K562 (cell line): Measurements from ENCODE around the gene TBCC. TPM values are rescaled to one million over a fixed set of nuclear protein-coding genes. Genes with fewer than 3 reads are reported as not detected.

ENCODE experiments used
- ATAC-seq: fragments of 200-7000 bp; cut with Tn5 transposase; 3 replicates; pipeline ENCODE4 v1.9.1; 2020; ENCODE audit warnings: moderate library complexity
- BruUV-seq: library from RNA; stranded (reverse); fragments of 400-500 nt; replicated peaks from 2 replicates; lab custom pipeline; 2021; lab: Mats Ljungman, UMichigan
- CTCF ChIA-PET: fragments of 300-600 bp; formaldehyde crosslinking; extraction: SDS; loops from one replicate; lab custom pipeline; 2021; ENCODE audit warnings: low intra/inter-chr PET ratio; lab: Yijun Ruan, JAX
- POLR2A ChIA-PET: fragments of 300-600, 350-650 bp; sonication (Branson Sonifier 250); formaldehyde crosslinking; extraction: SDS; loops from one replicate; lab custom pipeline; 2021; ENCODE audit warnings: antibody characterized with exemption, inconsistent platforms; lab: Yijun Ruan, JAX
- DNase-seq, 4 experiments: peaks; one replicate each; pipeline versions ENCODE4 v3.0.0 to v3.0.0-alpha.2; 2011 to 2018; ENCODE audit warnings: low spot score in 3 of 4, mixed read lengths in 3 of 4; ENCODE audit errors: extremely low read depth in 1 of 4
- FAIRE-seq: peaks from 2 replicates; lab custom pipeline; 2011; peaks lifted over from hg19 to GRCh38; lab: Jason Lieb, UNC
- H2AFZ ChIP-seq: 2 replicates; pipeline ENCODE4 v1.6.0; 2011; ENCODE audit warnings: low read depth, low read length, control low read depth, inconsistent platforms
- H3K27ac ChIP-seq: fragments of 200-600 bp; 3 replicates; pipeline ENCODE4 v1.8.0; 2011; ENCODE audit warnings: low read depth, mild to moderate bottlenecking, control low read depth, inconsistent platforms, low read length, moderate library complexity, mixed read lengths; ENCODE audit errors: extremely low read depth
- H3K27me3 ChIP-seq, 2 experiments: fragments of 300-600 bp in 1 of 2; 2 replicates in 1 of 2; 3 replicates in 1 of 2; pipeline versions ENCODE4 v1.6.0 to v1.8.0; 2011; ENCODE audit warnings: inconsistent platforms in 2 of 2, low read length in 2 of 2, mild to moderate bottlenecking in 1 of 2, mixed read lengths in 1 of 2, moderate library complexity in 1 of 2; ENCODE audit not compliant: control insufficient read depth in 2 of 2, insufficient read depth in 2 of 2
- H3K36me3 ChIP-seq: fragments of 300-600 bp; 3 replicates; pipeline ENCODE4 v1.8.0; 2011; ENCODE audit warnings: mild to moderate bottlenecking, low read length, inconsistent platforms; ENCODE audit not compliant: control insufficient read depth, insufficient read depth
- H3K4me1 ChIP-seq, 2 experiments: fragments of 200-600 bp in 1 of 2; replicated peaks in 1 of 2; 2 replicates in 1 of 2; 3 replicates in 1 of 2; pipeline versions ENCODE4 v1.5.1 to v1.8.0; 2011; ENCODE audit warnings: inconsistent platforms in 2 of 2, low read length in 2 of 2, mild to moderate bottlenecking in 1 of 2, mixed read lengths in 1 of 2, moderate library complexity in 1 of 2; ENCODE audit not compliant: control insufficient read depth in 2 of 2, insufficient read depth in 2 of 2
- H3K4me2 ChIP-seq: 2 replicates; pipeline ENCODE4 v1.6.1; 2011; ENCODE audit warnings: low read length, control low read depth, inconsistent platforms, mixed read lengths; ENCODE audit not compliant: insufficient read depth
- H3K4me3 ChIP-seq: fragments of 200-600 bp; sonication (generic), shearing (Covaris generic); 2 replicates; pipeline ENCODE4 v1.5.1; 2016; ENCODE audit warnings: control low read depth, inconsistent platforms
- H3K79me2 ChIP-seq: fragments of 200-600 bp; 3 replicates; pipeline ENCODE4 v1.8.0; 2011; ENCODE audit warnings: low read length, inconsistent platforms; ENCODE audit not compliant: control insufficient read depth, insufficient read depth
- H3K9ac ChIP-seq, 2 experiments: 2 replicates each; pipeline versions ENCODE4 v1.6.0 to v1.6.1; 2011; ENCODE audit warnings: low read depth in 2 of 2, low read length in 2 of 2, control low read depth in 1 of 2, inconsistent platforms in 1 of 2, mild to moderate bottlenecking in 1 of 2, mixed read lengths in 1 of 2; ENCODE audit not compliant: insufficient read depth in 1 of 2
- H3K9me1 ChIP-seq: one replicate; pipeline ENCODE4 v1.6.0; 2011; ENCODE audit warnings: inconsistent platforms, mild to moderate bottlenecking, low read length, moderate library complexity; ENCODE audit not compliant: control insufficient read depth, insufficient read depth
- H3K9me3 ChIP-seq: replicated peaks from 2 replicates; pipeline ENCODE4 v1.5.1; 2011; ENCODE audit warnings: low read depth, low read length, inconsistent platforms; ENCODE audit not compliant: control insufficient read depth, insufficient read depth
- H4K20me1 ChIP-seq: replicated peaks from 2 replicates; pipeline ENCODE4 v1.6.1; 2011; ENCODE audit warnings: low read length, inconsistent platforms, mixed read lengths; ENCODE audit not compliant: control insufficient read depth, insufficient read depth
- DPF2 ChIP-seq: fragments of 450-650 bp; IDR thresholded peaks from 2 replicates; pipeline ENCODE4 v1.6.1; 2016
- FOSL1 ChIP-seq: fragments of 200-800 bp; sonication (Bioruptor generic); conservative IDR thresholded peaks from 2 replicates; pipeline ENCODE4 v1.6.1; 2016; ENCODE audit warnings: missing genetic modification characterization, missing compliant biosample characterization
- JUND ChIP-seq, 2 experiments: IDR thresholded peaks; 2 replicates in 1 of 2; 3 replicates in 1 of 2; pipeline ENCODE4 v1.6.1; 2011; ENCODE audit warnings: borderline replicate concordance in 2 of 2, low read depth in 2 of 2, low read length in 2 of 2, improper control_type of control experiment in 1 of 2, missing biosample characterization in 1 of 2, missing genetic modification characterization in 1 of 2, missing genetic modification reagents in 1 of 2
- PRPF4 ChIP-seq: fragments of 200-400 bp; formaldehyde crosslinking; IDR thresholded peaks from one replicate; pipeline ENCODE4 v1.6.1; 2017; ENCODE audit warnings: low read length, low read depth, mild to moderate bottlenecking; ENCODE audit not compliant: insufficient read depth, poor library complexity, severe bottlenecking
- SMARCA4 ChIP-seq: fragments of 450-650 bp; IDR thresholded peaks from 2 replicates; pipeline ENCODE4 v1.6.1; 2016
- SMARCE1 ChIP-seq: fragments of 450-650 bp; IDR thresholded peaks from 2 replicates; pipeline ENCODE4 v1.7.1; 2016; ENCODE audit warnings: mild to moderate bottlenecking
- ZNF121 ChIP-seq: sonication (generic); formaldehyde crosslinking; conservative IDR thresholded peaks from 2 replicates; pipeline ENCODE4 v1.8.0; 2022; ENCODE audit warnings: missing genetic modification reagents
- WGBS: fragments of 100-300 bp; shearing (Covaris generic); methylation state at CpG from one replicate; pipeline ENCODE4 v1.1.6; 2016; ENCODE audit warnings: low coverage, mixed read lengths; ENCODE audit not compliant: insufficient coverage; ENCODE audit errors: missing lambda C conversion rate; 5-methylcytosine and 5-hydroxymethylcytosine counted together
- in situ Hi-C: fragments of 300-500 bp; cut with MboI; formaldehyde crosslinking; loops from 4 replicates; pipeline ENCODE4 v1.15.0; 2018; ENCODE audit warnings: inconsistent platforms, mixed read lengths
- intact Hi-C: fragments of 100-400 bp; cut with micrococcal nuclease; formaldehyde crosslinking; loops from 2 replicates; pipeline ENCODE4 v1.14.2; 2022
- polyA plus RNA-seq, 8 experiments: library from polyadenylated mRNA; depleted of rRNA in 4 of 8; stranded (reverse) in 5 of 8; unstranded in 3 of 8; fragments of >200 nt; fragmentation: Nextera tagmentation in 2 of 8; fragmentation: Illumina TruSeq in 1 of 8; extraction: Ambion mirVana in 2 of 8; extraction: Trizol in 1 of 8; gene quantifications; 2 replicates each; pipeline versions ENCODE4 v1.2.1 to v1.2.3, GENCODE V29; 2011 to 2014; ENCODE audit warnings: inconsistent platforms in 1 of 8, missing spikeins in 1 of 8
- total RNA-seq, 7 experiments: library from RNA; depleted of rRNA in 6 of 7; stranded (reverse); fragments of >200 nt in 6 of 7; fragmentation: Illumina TruSeq in 2 of 7; extraction: Trizol in 2 of 7; gene quantifications; 2 replicates each; pipeline versions ENCODE4 v1.2.1 to v1.2.3, GENCODE V29; 2011 to 2021; ENCODE audit warnings: low replicate concordance in 1 of 7
- TF ChIP-seq, protein P1 (sequence below): fragments of 450-650 bp; IDR thresholded peaks from 2 replicates; pipeline ENCODE4 v1.6.1; 2017; ENCODE audit warnings: mild to moderate bottlenecking, moderate library complexity
- TF ChIP-seq, protein P2 (sequence below), 2 experiments: fragments of 450-650 bp in 1 of 2; sonication (generic) in 1 of 2; formaldehyde crosslinking in 1 of 2; IDR thresholded peaks in 1 of 2; conservative IDR thresholded peaks in 1 of 2; 2 replicates each; pipeline versions ENCODE4 v1.6.1 to v1.8.1; 2016 to 2023; ENCODE audit warnings: mild to moderate bottlenecking in 2 of 2, moderate library complexity in 2 of 2, inconsistent platforms in 1 of 2, missing genetic modification reagents in 1 of 2
- TF ChIP-seq, protein P3 (sequence below): sonication (generic); formaldehyde crosslinking; IDR thresholded peaks from 2 replicates; pipeline ENCODE4 v1.8.1; 2022; ENCODE audit warnings: missing genetic modification reagents

The TBCC gene
- total and polyA plus RNA-seq, 9 of the 15 experiments (the other 6 are each of a cell fraction or from before 2014, with no cell fraction given): 2.8 to 34.1 (median 23.3) TPM

GRCh38 chr6:42714098-42714761 is 31.7 kb downstream of the TBCC start:
- Histone ChIP-seq H3K9me1 (no peaks in the 10 kb centered on the region), H2AFZ (no peak overlapping the region), H3K27me3 (peaks cover 8 to 9% of the 10 kb centered on the region in 2 experiments; a peak in 2 of 5 replicates), H3K27ac (no peak overlapping the region), H3K79me2 (no peaks in the 10 kb centered on the region), H3K4me1 (peaks cover 0 to 7% of the 10 kb centered on the region in 2 experiments; a peak in 3 of 5 replicates), H3K4me3 (no peak overlapping the region), H4K20me1 (no peaks in the 10 kb centered on the region), H3K9me3 (peaks cover 8% of the 10 kb centered on the region), H3K9ac (no peak overlapping the region), H3K4me2 (no peak overlapping the region), H3K36me3 (no peaks in the 10 kb centered on the region)
- ATAC-seq: no peak
- CTCF ChIA-PET: no interaction called here
- no TSS peak for BruUV-seq
- in situ Hi-C loops: no loop called here
- 8% methylated on average over 4 of the region's 4 CpGs for WGBS
- intact Hi-C loops: no loop called here
- POLR2A ChIA-PET: interaction anchor here (1.1 kb wide), 3 partner anchors 9 to 17 kb away, joined by 3 read pairs; no protein-coding TSS in a partner anchor
- peak; percentile 79 for TF ChIP-seq ZNF121
- TF ChIP-seq, protein P1, sequence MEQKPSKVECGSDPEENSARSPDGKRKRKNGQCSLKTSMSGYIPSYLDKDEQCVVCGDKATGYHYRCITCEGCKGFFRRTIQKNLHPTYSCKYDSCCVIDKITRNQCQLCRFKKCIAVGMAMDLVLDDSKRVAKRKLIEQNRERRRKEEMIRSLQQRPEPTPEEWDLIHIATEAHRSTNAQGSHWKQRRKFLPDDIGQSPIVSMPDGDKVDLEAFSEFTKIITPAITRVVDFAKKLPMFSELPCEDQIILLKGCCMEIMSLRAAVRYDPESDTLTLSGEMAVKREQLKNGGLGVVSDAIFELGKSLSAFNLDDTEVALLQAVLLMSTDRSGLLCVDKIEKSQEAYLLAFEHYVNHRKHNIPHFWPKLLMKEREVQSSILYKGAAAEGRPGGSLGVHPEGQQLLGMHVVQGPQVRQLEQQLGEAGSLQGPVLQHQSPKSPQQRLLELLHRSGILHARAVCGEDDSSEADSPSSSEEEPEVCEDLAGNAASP: no peak
- TF ChIP-seq, protein P2, sequence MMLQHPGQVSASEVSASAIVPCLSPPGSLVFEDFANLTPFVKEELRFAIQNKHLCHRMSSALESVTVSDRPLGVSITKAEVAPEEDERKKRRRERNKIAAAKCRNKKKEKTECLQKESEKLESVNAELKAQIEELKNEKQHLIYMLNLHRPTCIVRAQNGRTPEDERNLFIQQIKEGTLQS (IDR thresholded peaks at IDR 0.05): peak; percentile 56
- TF ChIP-seq, protein P2 (CRISPR knock-in tag; conservative IDR thresholded peaks at IDR 0.05): no peak
- TF ChIP-seq JUND (IDR thresholded peaks at IDR 0.05; ENCODE audit: borderline replicate concordance, low read depth, low read length): peak; percentile 23; the same call in 1 of the 2 replicates
- peak; percentile 36; the same call in 1 of the 3 replicates for TF ChIP-seq JUND (tag; IDR thresholded peaks at IDR 0.05; ENCODE audit: borderline replicate concordance, low read depth, low read length)
- TF ChIP-seq FOSL1 (tag): peak; percentile 61
- TF ChIP-seq DPF2: 0 out of 2 replicates have a peak, but pooled peaks have one; percentile 33
- TF ChIP-seq SMARCA4: 0 out of 2 replicates have a peak, but pooled peaks have one; percentile 20
- no peak for TF ChIP-seq PRPF4
- no peak for TF ChIP-seq SMARCE1
- TF ChIP-seq, protein P3, sequence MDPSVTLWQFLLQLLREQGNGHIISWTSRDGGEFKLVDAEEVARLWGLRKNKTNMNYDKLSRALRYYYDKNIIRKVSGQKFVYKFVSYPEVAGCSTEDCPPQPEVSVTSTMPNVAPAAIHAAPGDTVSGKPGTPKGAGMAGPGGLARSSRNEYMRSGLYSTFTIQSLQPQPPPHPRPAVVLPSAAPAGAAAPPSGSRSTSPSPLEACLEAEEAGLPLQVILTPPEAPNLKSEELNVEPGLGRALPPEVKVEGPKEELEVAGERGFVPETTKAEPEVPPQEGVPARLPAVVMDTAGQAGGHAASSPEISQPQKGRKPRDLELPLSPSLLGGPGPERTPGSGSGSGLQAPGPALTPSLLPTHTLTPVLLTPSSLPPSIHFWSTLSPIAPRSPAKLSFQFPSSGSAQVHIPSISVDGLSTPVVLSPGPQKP (CRISPR knock-in tag): no peak
- FAIRE-seq: no peak
- DNase-seq: no peak
